ENCODE results near the gene RIPOR1.

The RIPOR1 gene

GRCh38 chr16:67540756-67541155 is 12.1 kb downstream of the RIPOR1 start:
- ChIA-PET CTCF (interaction anchor here (0.7 to 4.0 kb wide), 8 partner anchors 12 to 276 kb away, joined by 3 to 20 read pairs (median 7); partner anchors contain the start of genes C16orf86, CARMIL2, CTCF and ENKD1), POLR2A (interaction anchor here (1.2 kb wide), 1 partner anchor 10 kb away, joined by 3 read pairs; no protein-coding TSS in a partner anchor)
- TF ChIP-seq CTCF (IDR thresholded peaks at IDR 0.05; ENCODE audit: insufficient read depth, low read length, missing control alignments): no peak
- DNase-seq (ENCODE audit: low read depth, low spot score): no peak
- H3K4me3 ChIP-seq (ENCODE audit: low read depth, low read length): no peak overlapping the region

DNA sequence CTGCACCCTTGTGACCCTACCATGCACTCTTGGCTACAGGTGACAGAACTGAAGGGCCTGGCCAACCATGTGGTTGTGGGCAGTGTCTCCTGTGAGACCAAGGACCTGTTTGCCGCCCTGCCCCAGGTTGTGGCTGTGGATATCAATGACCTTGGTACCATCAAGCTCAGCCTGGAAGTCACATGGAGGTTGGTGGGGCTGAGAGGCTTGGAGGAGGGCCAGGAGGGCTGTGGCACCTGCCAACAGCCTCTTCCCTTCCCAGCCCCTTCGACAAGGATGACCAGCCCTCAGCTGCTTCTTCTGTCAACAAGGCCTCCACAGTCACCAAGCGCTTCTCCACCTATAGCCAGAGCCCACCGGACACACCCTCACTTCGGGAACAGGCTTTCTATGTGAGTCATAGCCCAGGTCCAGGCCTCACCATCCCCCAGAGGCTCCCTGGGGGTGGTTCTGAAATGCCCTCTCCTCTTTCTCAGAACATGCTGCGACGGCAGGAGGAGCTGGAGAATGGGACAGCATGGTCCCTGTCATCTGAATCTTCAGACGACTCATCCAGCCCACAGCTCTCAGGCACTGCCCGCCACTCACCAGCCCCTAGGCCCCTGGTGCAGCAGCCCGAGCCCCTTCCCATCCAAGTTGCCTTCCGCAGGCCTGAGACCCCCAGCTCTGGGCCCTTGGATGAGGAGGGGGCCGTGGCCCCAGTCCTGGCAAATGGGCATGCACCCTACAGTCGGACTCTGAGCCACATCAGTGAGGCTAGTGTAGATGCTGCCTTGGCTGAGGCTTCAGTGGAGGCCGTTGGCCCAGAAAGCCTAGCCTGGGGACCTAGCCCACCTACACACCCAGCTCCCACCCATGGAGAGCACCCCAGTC is 13.0 kb downstream of the RIPOR1 start:
- ChIA-PET POLR2A (interaction anchor here (1.2 kb wide), 1 partner anchor 11 kb away, joined by 3 read pairs; no protein-coding TSS in a partner anchor), CTCF (interaction anchor here (0.8 to 4.0 kb wide), 9 partner anchors 9 to 275 kb away, joined by 3 to 20 read pairs (median 3); partner anchors contain the start of gene CTCF)
- no peak overlapping the region for H3K4me3 ChIP-seq (ENCODE audit: low read depth, low read length)
- no peak for DNase-seq (ENCODE audit: low read depth, low spot score)
- TF ChIP-seq CTCF (IDR thresholded peaks at IDR 0.05; ENCODE audit: insufficient read depth, low read length, missing control alignments): no peak

DNA sequence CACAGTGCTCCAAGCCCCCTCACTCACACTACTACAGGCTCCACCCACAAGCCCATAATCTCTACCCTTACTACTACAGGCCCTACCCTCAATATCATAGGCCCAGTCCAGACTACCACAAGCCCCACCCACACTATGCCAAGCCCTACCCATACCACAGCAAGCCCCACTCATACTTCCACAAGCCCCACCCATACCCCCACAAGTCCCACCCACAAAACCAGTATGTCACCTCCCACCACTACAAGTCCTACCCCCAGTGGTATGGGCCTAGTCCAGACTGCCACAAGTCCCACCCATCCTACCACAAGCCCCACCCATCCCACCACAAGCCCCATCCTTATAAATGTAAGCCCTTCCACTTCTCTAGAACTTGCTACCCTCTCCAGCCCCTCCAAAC is 13.8 kb downstream of the RIPOR1 start:
- ChIA-PET CTCF (interaction anchor here (1.0 to 4.0 kb wide), 4 partner anchors 8 to 21 kb away, joined by 3 to 20 read pairs (median 11); partner anchors contain the start of gene CTCF), POLR2A (no interaction called here)
- DNase-seq (ENCODE audit: low read depth, low spot score): no peak
- no peak overlapping the region for H3K4me3 ChIP-seq (ENCODE audit: low read depth, low read length)
- no peak for TF ChIP-seq CTCF (IDR thresholded peaks at IDR 0.05; ENCODE audit: insufficient read depth, low read length, missing control alignments)

- TF ChIP-seq CTCF (IDR thresholded peaks at IDR 0.05; ENCODE audit: insufficient read depth, low read length, missing control alignments): no peak
- ChIA-PET CTCF (interaction anchor here (0.9 to 10.8 kb wide), 5 partner anchors 9 to 125 kb away, joined by 3 to 185 read pairs (median 106); partner anchors contain the start of genes C16orf86, CTCF, ENKD1 and RIPOR1), POLR2A (no interaction called here)
- no peak for DNase-seq (ENCODE audit: low read depth, low spot score)
- no peak overlapping the region for H3K4me3 ChIP-seq (ENCODE audit: low read depth, low read length)
These were observed 14.4 kb downstream of the RIPOR1 start for GRCh38 chr16:67543036-67543435.

GRCh38 chr16:67543582-67543981 is 15.0 kb downstream of the RIPOR1 start:
- TF ChIP-seq CTCF (IDR thresholded peaks at IDR 0.05; ENCODE audit: insufficient read depth, low read length, missing control alignments): no peak
- POLR2A ChIA-PET: no interaction called here
- CTCF ChIA-PET: interaction anchor here (0.9 to 10.8 kb wide), 6 partner anchors 10 to 125 kb away, joined by 3 to 185 read pairs (median 110); partner anchors contain the start of genes C16orf86, CARMIL2, CTCF and ENKD1
- DNase-seq (ENCODE audit: low read depth, low spot score): no peak
- H3K4me3 ChIP-seq (ENCODE audit: low read depth, low read length): no peak overlapping the region

DNA sequence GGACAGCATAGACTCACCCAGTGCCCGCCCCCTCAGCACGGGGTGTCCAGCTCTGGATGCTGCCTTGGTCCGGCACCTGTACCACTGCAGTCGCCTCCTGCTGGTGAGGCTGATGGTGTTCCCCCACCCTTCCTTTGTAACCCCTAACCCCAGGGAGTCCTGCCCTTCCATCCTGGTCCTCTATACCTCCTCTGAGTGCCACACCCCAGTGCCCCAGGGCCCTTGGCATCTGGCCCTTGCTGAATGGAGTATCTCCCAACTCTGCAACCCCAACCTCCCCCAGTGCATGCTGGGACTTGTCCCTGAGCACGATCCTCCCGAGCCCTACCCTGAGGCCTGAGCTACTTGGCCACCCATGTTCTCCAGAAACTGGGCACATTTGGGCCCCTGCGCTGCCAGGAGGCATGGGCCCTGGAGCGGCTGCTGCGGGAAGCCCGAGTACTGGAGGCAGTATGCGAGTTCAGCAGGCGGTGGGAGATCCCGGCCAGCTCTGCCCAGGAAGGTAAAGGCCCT is 15.8 kb downstream of the RIPOR1 start:
- no peak overlapping the region for H3K4me3 ChIP-seq (ENCODE audit: low read depth, low read length)
- no peak for TF ChIP-seq CTCF (IDR thresholded peaks at IDR 0.05; ENCODE audit: insufficient read depth, low read length, missing control alignments)
- CTCF ChIA-PET: interaction anchor here (6.2 to 10.8 kb wide), 5 partner anchors 11 to 124 kb away, joined by 80 to 185 read pairs (median 115); partner anchors contain the start of genes C16orf86, CARMIL2, CTCF and ENKD1
- POLR2A ChIA-PET: no interaction called here
- DNase-seq (ENCODE audit: low read depth, low spot score): no peak

All from AG04449 (cell line).